SU-DHL-6 (cell line): ENCODE measurements around the gene PDGFC.

ENCODE experiments used
- CTCF ChIP-seq: fragments of 200-600 bp; sonication (generic); IDR thresholded peaks from one replicate; pipeline ENCODE4 v1.5.1; 2017; ENCODE audit warnings: antibody characterized with exemption, mild to moderate bottlenecking, low read length, moderate library complexity; ENCODE audit not compliant: insufficient read depth, poor library complexity, severe bottlenecking
- EZH2phosphoT487 ChIP-seq: fragments of 200-600 bp; sonication (generic), shearing (Covaris generic); conservative IDR thresholded peaks from 2 replicates; pipeline ENCODE4 v1.6.1; 2018; ENCODE audit warnings: mild to moderate bottlenecking, antibody characterized with exemption, low read length, moderate library complexity, mixed read lengths

GRCh38 chr4:156783966-156784365 is 187.6 kb downstream of the PDGFC start:
- no peak for TF ChIP-seq CTCF
- no peak for TF ChIP-seq EZH2phosphoT487
